A549 treated with ZK216348 at 1 μM for 4 hours (cell line): Measurements from ENCODE around the gene PRAMEF27. TPM values are rescaled to one million over a fixed set of nuclear protein-coding genes. Genes with fewer than 3 reads are reported as not detected.

Source experiments
- total RNA-seq: library from RNA; stranded (reverse); fragments of 200-300 nt; extraction: Qiagen RNA extraction; gene quantifications from 5 replicates; pipeline ENCODE4 v1.2.3, GENCODE V29; 2022; ENCODE audit warnings: low read depth

Gene PRAMEF27
- not detected in 5 replicates for total RNA-seq

GRCh38 chr1:13056475-13056874 lies at the start of gene PRAMEF27:
Gene PRAMEF27 (minus strand): TSS chr1:13056575. CDS start chr1:13053659, 2,916 bp downstream.

DNA sequence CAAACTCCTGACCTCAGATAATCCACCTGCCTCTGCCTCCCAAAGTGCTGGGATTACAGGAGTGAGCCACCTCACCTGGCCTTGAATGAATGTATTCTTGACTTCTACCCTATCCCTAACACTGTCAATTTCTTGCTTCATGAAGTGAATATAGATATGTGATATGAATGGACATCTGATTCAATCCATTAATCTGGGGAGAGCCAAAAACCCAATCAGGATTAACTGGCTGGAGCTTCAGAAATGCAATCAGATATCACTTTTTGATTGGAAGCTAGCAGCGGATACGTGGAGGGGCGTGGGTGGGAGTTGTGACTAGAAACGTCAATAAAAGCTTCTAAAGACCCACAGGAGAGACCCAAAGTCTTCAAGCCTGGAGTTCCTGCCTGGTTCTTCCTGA lies 14.1 kb upstream of the PRAMEF27 start, which contains the start of gene PRAMEF25:
Gene PRAMEF25 (plus strand): TSS at position 301 of the 400 bp plus-strand sequence. CDS start 2,920 bp downstream, outside the sequence.

Other genes with a start within 250 kb of the PRAMEF27 start
- gene PRAMEF11, start 225.2 kb downstream of the PRAMEF27 start, total RNA-seq: not detected in 5 replicates
- gene HNRNPCL1, start 207.9 kb downstream of the PRAMEF27 start, total RNA-seq: not detected in 5 replicates
- not detected in 5 replicates for gene PRAMEF2, start 199.5 kb downstream of the PRAMEF27 start, total RNA-seq
- not detected in 5 replicates for gene PRAMEF4, start 170.4 kb downstream of the PRAMEF27 start, total RNA-seq
- not detected in 5 replicates for gene PRAMEF10, start 158.3 kb downstream of the PRAMEF27 start, total RNA-seq
- gene PRAMEF7, start 140.0 kb downstream of the PRAMEF27 start, total RNA-seq: not detected in 5 replicates
- not detected in 5 replicates for gene PRAMEF6, start 109.0 kb downstream of the PRAMEF27 start, total RNA-seq
- not detected in 5 replicates for gene HNRNPCL3, start 4.2 kb upstream of the PRAMEF27 start, total RNA-seq
- gene PRAMEF25, start 14.2 kb upstream of the PRAMEF27 start, total RNA-seq: not detected in 5 replicates
- not detected in 5 replicates for gene HNRNPCL2, start 60.3 kb upstream of the PRAMEF27 start, total RNA-seq
- gene PRAMEF26, start 99.4 kb upstream of the PRAMEF27 start, total RNA-seq: not detected in 5 replicates
- gene HNRNPCL4, start 109.1 kb upstream of the PRAMEF27 start, total RNA-seq: not detected in 5 replicates
- gene PRAMEF9, start 115.3 kb upstream of the PRAMEF27 start, total RNA-seq: not detected in 5 replicates
- not detected in 5 replicates for gene PRAMEF13, start 144.8 kb upstream of the PRAMEF27 start, total RNA-seq
- not detected in 5 replicates for gene PRAMEF18, start 169.6 kb upstream of the PRAMEF27 start, total RNA-seq
- not detected in 5 replicates for gene PRAMEF5, start 197.6 kb upstream of the PRAMEF27 start, total RNA-seq
- 0.13 TPM in 1 of 5 replicates, not detected in the others for gene PRAMEF8, start 228.6 kb upstream of the PRAMEF27 start, total RNA-seq
- not detected in 5 replicates for gene PRAMEF33, start 247.0 kb upstream of the PRAMEF27 start, total RNA-seq